CD14-positive monocyte (primary cell): ENCODE results near the gene CST3. TPM values are rescaled to one million over a fixed set of nuclear protein-coding genes. Genes with fewer than 3 reads are reported as not detected.

ENCODE experiments used
- DNase-seq, 3 donors: peaks; one replicate each; pipeline ENCODE4 v3.0.0-alpha.2; 2011 to 2022
- H2AFZ ChIP-seq: 2 replicates; pipeline ENCODE4 v1.6.0; 2012; ENCODE audit warnings: mild to moderate bottlenecking, low read depth, low read length, inconsistent platforms; ENCODE audit not compliant: insufficient read depth, poor library complexity, severe bottlenecking
- H3K27ac ChIP-seq, 2 donors: 1 replicate in 1 of 2; 2 replicates in 1 of 2; pipeline ENCODE4 v1.5.1; 2012 to 2013; ENCODE audit warnings: low read length in 2 of 2, control low read depth in 1 of 2, inconsistent platforms in 1 of 2, low read depth in 1 of 2, mild to moderate bottlenecking in 1 of 2
- H3K27me3 ChIP-seq, 2 donors: one replicate each; pipeline versions ENCODE4 v1.6.0 to v1.6.1; 2011 to 2013; ENCODE audit warnings: low read length in 2 of 2; ENCODE audit not compliant: control insufficient read depth in 2 of 2, insufficient read depth in 2 of 2
- H3K36me3 ChIP-seq, 2 donors: replicated peaks in 1 of 2; 1 replicate in 1 of 2; 2 replicates in 1 of 2; pipeline versions ENCODE4 v1.5.1 to v1.6.1; 2012 to 2013; ENCODE audit warnings: low read length in 2 of 2, control low read depth in 1 of 2, inconsistent platforms in 1 of 2, mild to moderate bottlenecking in 1 of 2; ENCODE audit not compliant: insufficient read depth in 2 of 2, control insufficient read depth in 1 of 2
- H3K4me1 ChIP-seq, 2 donors: 1 replicate in 1 of 2; 2 replicates in 1 of 2; pipeline versions ENCODE4 v1.5.1 to v1.6.1; 2012 to 2013; ENCODE audit warnings: low read length in 2 of 2, control low read depth in 1 of 2, inconsistent platforms in 1 of 2, mild to moderate bottlenecking in 1 of 2, moderate library complexity in 1 of 2; ENCODE audit not compliant: insufficient read depth in 2 of 2, control insufficient read depth in 1 of 2
- H3K4me2 ChIP-seq: replicated peaks from 2 replicates; pipeline ENCODE3; 2012; ENCODE audit warnings: low read length, moderate library complexity, mild to moderate bottlenecking; ENCODE audit not compliant: poor library complexity, severe bottlenecking; ENCODE audit errors: extremely low read depth
- H3K4me3 ChIP-seq, 3 experiments: fragments of 200-600 bp in 1 of 3; sonication (generic) in 1 of 3; replicated peaks in 1 of 3; 1 replicate in 2 of 3; 2 replicates in 1 of 3; pipeline ENCODE4 v1.5.1; 2011 to 2013; ENCODE audit warnings: low read length in 3 of 3, mild to moderate bottlenecking in 3 of 3, control low read depth in 2 of 3, low read depth in 2 of 3, inconsistent platforms in 1 of 3, moderate library complexity in 1 of 3
- H3K79me2 ChIP-seq: 2 replicates; pipeline ENCODE4 v1.6.0; 2012; ENCODE audit warnings: mild to moderate bottlenecking, control low read depth, inconsistent platforms, low read length, moderate library complexity; ENCODE audit not compliant: insufficient read depth
- H3K9ac ChIP-seq: 2 replicates; pipeline ENCODE4 v1.6.0; 2017; ENCODE audit warnings: low read length, mild to moderate bottlenecking; ENCODE audit not compliant: insufficient read depth, poor library complexity, severe bottlenecking
- H3K9me3 ChIP-seq, 2 donors: replicated peaks in 1 of 2; 1 replicate in 1 of 2; 2 replicates in 1 of 2; pipeline versions ENCODE4 v1.5.1 to v1.6.1; 2012 to 2013; ENCODE audit warnings: low read length in 2 of 2, control low read depth in 1 of 2; ENCODE audit not compliant: control insufficient read depth in 1 of 2, insufficient read depth in 1 of 2
- H4K20me1 ChIP-seq: 2 replicates; pipeline ENCODE4 v1.6.0; 2012; ENCODE audit warnings: mild to moderate bottlenecking, low read length, control low read depth, moderate library complexity; ENCODE audit not compliant: insufficient read depth
- H3K27ac Mint-ChIP-seq, 7 donors: one replicate each; pipeline ENCODE4 v1.8.0; 2020; ENCODE audit warnings: mild to moderate bottlenecking in 7 of 7, mixed read lengths in 7 of 7, moderate library complexity in 6 of 7, inconsistent platforms in 2 of 7
- H3K27me3 Mint-ChIP-seq, 3 donors: one replicate each; pipeline ENCODE4 v1.8.0; 2021 to 2022; ENCODE audit warnings: low read depth in 3 of 3, mild to moderate bottlenecking in 3 of 3, mixed read lengths in 3 of 3, moderate library complexity in 3 of 3, inconsistent platforms in 1 of 3
- H3K36me3 Mint-ChIP-seq, 2 donors: one replicate each; pipeline ENCODE4 v1.8.0; 2020; ENCODE audit warnings: mixed read lengths in 2 of 2, inconsistent platforms in 1 of 2, mild to moderate bottlenecking in 1 of 2
- H3K4me1 Mint-ChIP-seq: one replicate; pipeline ENCODE4 v1.8.0; 2020; ENCODE audit warnings: mild to moderate bottlenecking, mixed read lengths
- H3K4me3 Mint-ChIP-seq, 2 donors: one replicate each; pipeline ENCODE4 v1.8.0; 2020; ENCODE audit warnings: mild to moderate bottlenecking in 2 of 2, mixed read lengths in 2 of 2, moderate library complexity in 1 of 2
- H3K9me3 Mint-ChIP-seq, 7 donors: one replicate each; pipeline ENCODE4 v1.8.0; 2020 to 2022; ENCODE audit warnings: mixed read lengths in 7 of 7, mild to moderate bottlenecking in 6 of 7, moderate library complexity in 6 of 7, inconsistent platforms in 2 of 7
- WGBS: methylation state at CpG from one replicate; pipeline ENCODE4 v1.1.5; 2013; ENCODE audit warnings: missing lambda C conversion rate; ENCODE audit not compliant: insufficient coverage; 5-methylcytosine and 5-hydroxymethylcytosine counted together
- intact Hi-C, 2 donors: fragments of 100-400 bp; cut with micrococcal nuclease; formaldehyde crosslinking; loops; one replicate each; pipeline versions ENCODE4 v1.15.0 to v1.15.1; 2023
- polyA plus RNA-seq, 3 donors: library from polyadenylated mRNA; depleted of rRNA in 1 of 3; unstranded in 2 of 3; stranded (reverse) in 1 of 3; fragments of 300-500 nt in 2 of 3; fragments of >200 nt in 1 of 3; fragmentation: Illumina TruSeq in 2 of 3; gene quantifications; 1 replicate in 2 of 3; 2 replicates in 1 of 3; pipeline ENCODE4 v1.2.3, GENCODE V29; 2012 to 2021
- TF ChIP-seq, protein P1 (sequence below): fragments of 200-600 bp; IDR thresholded peaks from one replicate; pipeline ENCODE4 v1.8.0; 2022; ENCODE audit warnings: antibody characterized with exemption, mild to moderate bottlenecking

Gene CST3
- polyA plus RNA-seq, 3 donors = 1,459 to 3,222 (median 2,657) TPM

DNA sequence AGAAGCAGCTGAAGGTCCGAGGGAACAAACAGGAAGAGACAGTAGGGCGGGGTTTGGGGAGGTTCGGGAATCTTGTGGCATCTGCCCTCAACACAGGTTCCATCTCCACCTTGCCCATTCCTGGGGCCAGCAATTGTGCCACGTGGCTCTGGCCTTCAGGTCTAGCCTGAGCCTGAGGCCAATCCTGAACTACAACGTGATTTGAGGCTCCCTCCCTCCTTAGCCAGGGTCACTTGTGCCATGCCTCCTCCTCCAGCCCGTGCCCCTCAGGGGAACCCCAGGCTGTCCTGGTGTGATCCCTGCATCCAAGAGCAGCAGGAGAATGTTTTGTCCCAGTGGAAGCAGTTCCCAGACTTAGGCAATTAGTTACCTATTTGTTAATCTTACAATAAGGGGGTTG lies 35.1 kb downstream of the CST3 start:
- Histone ChIP-seq H3K4me3 (peak overlapping the region in 1 of 3 experiments; percentile 63), H2AFZ (peak overlapping the region; percentile 64), H3K27me3 (peaks cover 2 to 10% of the 10 kb centered on the region in 2 donors), H3K79me2 (no peaks in the 10 kb centered on the region), H3K4me2 (peak overlapping the region; percentile 68), H3K9me3 (no peaks in the 10 kb centered on the region), H4K20me1 (no peaks in the 10 kb centered on the region), H3K36me3 (no peaks in the 10 kb centered on the region), H3K9ac (peak overlapping the region; percentile 49), H3K4me1 (peaks cover 30 to 31% of the 10 kb centered on the region in 2 donors), H3K27ac (peak overlapping the region; percentile 58 to 80)
- TF ChIP-seq, protein P1, sequence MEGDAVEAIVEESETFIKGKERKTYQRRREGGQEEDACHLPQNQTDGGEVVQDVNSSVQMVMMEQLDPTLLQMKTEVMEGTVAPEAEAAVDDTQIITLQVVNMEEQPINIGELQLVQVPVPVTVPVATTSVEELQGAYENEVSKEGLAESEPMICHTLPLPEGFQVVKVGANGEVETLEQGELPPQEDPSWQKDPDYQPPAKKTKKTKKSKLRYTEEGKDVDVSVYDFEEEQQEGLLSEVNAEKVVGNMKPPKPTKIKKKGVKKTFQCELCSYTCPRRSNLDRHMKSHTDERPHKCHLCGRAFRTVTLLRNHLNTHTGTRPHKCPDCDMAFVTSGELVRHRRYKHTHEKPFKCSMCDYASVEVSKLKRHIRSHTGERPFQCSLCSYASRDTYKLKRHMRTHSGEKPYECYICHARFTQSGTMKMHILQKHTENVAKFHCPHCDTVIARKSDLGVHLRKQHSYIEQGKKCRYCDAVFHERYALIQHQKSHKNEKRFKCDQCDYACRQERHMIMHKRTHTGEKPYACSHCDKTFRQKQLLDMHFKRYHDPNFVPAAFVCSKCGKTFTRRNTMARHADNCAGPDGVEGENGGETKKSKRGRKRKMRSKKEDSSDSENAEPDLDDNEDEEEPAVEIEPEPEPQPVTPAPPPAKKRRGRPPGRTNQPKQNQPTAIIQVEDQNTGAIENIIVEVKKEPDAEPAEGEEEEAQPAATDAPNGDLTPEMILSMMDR = no peak
- Mint-ChIP-seq H3K4me1 (peaks cover 40% of the 10 kb centered on the region), H3K27ac (peak overlapping the region; percentile 89 to 97 (median 95)), H3K36me3 (no peaks in the 10 kb centered on the region), H3K9me3 (no peaks in the 10 kb centered on the region), H3K4me3 (peak overlapping the region; percentile 71 to 90), H3K27me3 (peaks cover 6 to 17% (median 15%) of the 10 kb centered on the region in 3 donors)
- intact Hi-C loops = loop anchor here in 1 of 2 donors (2.0 to 5.0 kb wide), 2 partner anchors 62 to 235 kb away; no protein-coding TSS in a partner anchor
- 69% methylated on average over 3 of the region's 6 CpGs for WGBS
- no peak for DNase-seq

DNA sequence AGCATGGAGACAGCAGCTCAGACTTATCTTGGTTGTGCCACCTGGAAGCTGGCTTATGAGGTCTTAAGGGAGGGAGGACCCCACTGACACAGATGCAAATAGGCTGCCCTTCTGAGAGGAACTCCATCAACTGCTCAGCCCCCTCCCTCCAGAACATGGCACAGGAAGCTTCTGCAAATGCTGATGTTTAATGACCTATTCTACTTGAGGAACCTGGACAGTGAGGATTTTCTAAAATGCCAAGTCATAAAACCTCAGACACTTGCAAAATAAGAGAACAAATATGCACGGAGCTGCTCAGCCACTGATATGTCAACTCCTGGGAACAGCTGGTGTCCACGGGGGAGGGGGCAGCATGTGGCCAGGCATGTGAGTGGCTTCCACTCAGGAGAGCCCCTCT lies 35.5 kb downstream of the CST3 start:
- H3K27me3 Mint-ChIP-seq = peaks cover 6 to 17% (median 17%) of the 10 kb centered on the region in 3 donors
- intact Hi-C loops = loop anchor here in 1 of 2 donors (2.0 to 5.0 kb wide), 2 partner anchors 61 to 235 kb away; no protein-coding TSS in a partner anchor
- Histone ChIP-seq H3K9ac (peak overlapping the region; percentile 49), H3K4me1 (peaks cover 34 to 35% of the 10 kb centered on the region in 2 donors), H3K27ac (peak overlapping the region; percentile 58 to 80), H3K4me2 (peak overlapping the region; percentile 68), H2AFZ (peak overlapping the region; percentile 64), H3K36me3 (no peaks in the 10 kb centered on the region), H3K9me3 (no peaks in the 10 kb centered on the region), H3K27me3 (peaks cover 2 to 10% of the 10 kb centered on the region in 2 donors), H3K79me2 (no peaks in the 10 kb centered on the region), H4K20me1 (no peaks in the 10 kb centered on the region), H3K4me3 (peak overlapping the region in 1 of 3 experiments; percentile 63)
- 0% methylated on average over 2 of the region's 2 CpGs for WGBS
- no peaks in the 10 kb centered on the region for H3K36me3 Mint-ChIP-seq
- peak overlapping the region; percentile 71 to 90 for H3K4me3 Mint-ChIP-seq
- H3K4me1 Mint-ChIP-seq = peaks cover 45% of the 10 kb centered on the region
- TF ChIP-seq, protein P1 = no peak
- H3K27ac Mint-ChIP-seq = peak overlapping the region; percentile 89 to 97 (median 95)
- DNase-seq = peak; percentile 69 to 79 (median 76)
- H3K9me3 Mint-ChIP-seq = no peaks in the 10 kb centered on the region
